GM18517 (cell line): ENCODE measurements around the gene LAMA5.

Experiments used
- ATAC-seq: cut with Tn5 transposase; IDR thresholded peaks from one replicate; pipeline ENCODE4 v1.9.1; 2021; ENCODE audit warnings: mild to moderate bottlenecking, moderate library complexity; ENCODE audit not compliant: unreplicated experiment

Gene LAMA5

GRCh38 chr20:62291251-62292066 lies 75.7 kb downstream of the LAMA5 start:
- ATAC-seq = no peak

GRCh38 chr20:62289898-62290297 lies 77.2 kb downstream of the LAMA5 start:
- ATAC-seq = no peak

- no peak for ATAC-seq
Observed at GRCh38 chr20:62289131-62289530, 78.0 kb downstream of the LAMA5 start.

- no peak for ATAC-seq
Observed at GRCh38 chr20:62288535-62289105, 78.5 kb downstream of the LAMA5 start.

GRCh38 chr20:62287759-62288534 lies 79.2 kb downstream of the LAMA5 start:
- ATAC-seq = no peak

- no peak for ATAC-seq
Observed at GRCh38 chr20:62287129-62287528, 80.0 kb downstream of the LAMA5 start.

GRCh38 chr20:62286493-62287064 lies 80.5 kb downstream of the LAMA5 start:
- ATAC-seq = no peak

GRCh38 chr20:62285722-62286121 lies 81.4 kb downstream of the LAMA5 start:
- no peak for ATAC-seq

- ATAC-seq = no peak
Observed at GRCh38 chr20:62285151-62285550, 82.0 kb downstream of the LAMA5 start.

- ATAC-seq = no peak
Observed at GRCh38 chr20:62284448-62284847, 82.7 kb downstream of the LAMA5 start.

- no peak for ATAC-seq
Observed at GRCh38 chr20:62282877-62283503, 84.1 kb downstream of the LAMA5 start.

- no peak for ATAC-seq
Observed at GRCh38 chr20:62282103-62282502, 85.0 kb downstream of the LAMA5 start.

GRCh38 chr20:62281161-62281933 lies 85.8 kb downstream of the LAMA5 start:
- no peak for ATAC-seq

- ATAC-seq = no peak
Observed at GRCh38 chr20:62280303-62280702, 86.8 kb downstream of the LAMA5 start.

- ATAC-seq = no peak
Observed at GRCh38 chr20:62277253-62277652, 89.9 kb downstream of the LAMA5 start.

GRCh38 chr20:62276439-62276838 lies 90.7 kb downstream of the LAMA5 start:
- no peak for ATAC-seq

GRCh38 chr20:62275219-62275618 lies 91.9 kb downstream of the LAMA5 start:
- no peak for ATAC-seq

- no peak for ATAC-seq
Observed at GRCh38 chr20:62274332-62274950, 92.7 kb downstream of the LAMA5 start.

GRCh38 chr20:62273416-62273815 lies 93.7 kb downstream of the LAMA5 start:
- no peak for ATAC-seq

GRCh38 chr20:62272200-62272599 lies 94.9 kb downstream of the LAMA5 start:
- ATAC-seq = no peak
